Left ventricle myocardium inferior (tissue), 1 donor: ENCODE results near the gene SEMA7A. TPM values are rescaled to one million over a fixed set of nuclear protein-coding genes. Genes with fewer than 3 reads are reported as not detected.

Experiments
- DNase-seq: peaks from one replicate; pipeline ENCODE4 v3.0.0-alpha.2; 2020
- H3K27ac ChIP-seq: fragments of 200-600 bp; replicated peaks from 2 replicates; pipeline ENCODE4 v1.8.0; 2021
- H3K27me3 ChIP-seq: fragments of 200-600 bp; 2 replicates; pipeline ENCODE4 v1.8.0; 2021; ENCODE audit warnings: low read depth
- H3K36me3 ChIP-seq: fragments of 200-600 bp; 2 replicates; pipeline ENCODE4 v1.8.0; 2021
- H3K4me1 ChIP-seq: fragments of 200-600 bp; 2 replicates; pipeline ENCODE4 v1.8.0; 2021
- H3K4me3 ChIP-seq: fragments of 200-600 bp; 2 replicates; pipeline ENCODE4 v1.8.0; 2021; ENCODE audit warnings: mild to moderate bottlenecking, moderate library complexity
- H3K9me3 ChIP-seq: fragments of 200-600 bp; replicated peaks from 2 replicates; pipeline ENCODE4 v1.8.0; 2021
- CTCF ChIP-seq: fragments of 200-600 bp; IDR thresholded peaks from 2 replicates; pipeline ENCODE4 v1.8.0; 2021; ENCODE audit warnings: antibody characterized with exemption, mild to moderate bottlenecking, borderline replicate concordance
- intact Hi-C: fragments of 100-400 bp; cut with micrococcal nuclease; formaldehyde crosslinking; loops from one replicate; pipeline ENCODE4 v1.11.0; 2022
- total RNA-seq: library from RNA; stranded (reverse); fragmentation: NEBNext Ultra II Directional; extraction: Animal tissue kit (Norgen Biotek cat#: 25700); gene quantifications from one replicate; pipeline ENCODE4 v1.2.1, GENCODE V29; 2021
- donor health status: DM: no; HTN: yes; CAD: no; lungs with severe emphysema.

SEMA7A gene
- total RNA-seq, 1 donor from 2014 or later = 1.5 TPM

GRCh38 chr15:74413350-74414080 is 20.2 kb downstream of the SEMA7A start:
- intact Hi-C loops = no loop called here
- Histone ChIP-seq H3K4me3 (no peak overlapping the region), H3K27ac (no peak overlapping the region), H3K36me3 (peaks cover 7% of the 10 kb centered on the region), H3K9me3 (no peaks in the 10 kb centered on the region), H3K27me3 (no peaks in the 10 kb centered on the region), H3K4me1 (peaks cover 17% of the 10 kb centered on the region)
- DNase-seq = no peak
- TF ChIP-seq CTCF = no peak

- H3K9me3 ChIP-seq = no peaks in the 10 kb centered on the region
- H3K4me3 ChIP-seq = no peak overlapping the region
- TF ChIP-seq CTCF = no peak
- H3K27ac ChIP-seq = no peak overlapping the region
- DNase-seq = no peak
- intact Hi-C loops = no loop called here
- H3K4me1 ChIP-seq = peaks cover 5% of the 10 kb centered on the region
- H3K27me3 ChIP-seq = peaks cover 4% of the 10 kb centered on the region
- peaks cover 7% of the 10 kb centered on the region for H3K36me3 ChIP-seq
Observed at GRCh38 chr15:74412159-74412558, 21.6 kb downstream of the SEMA7A start.

- DNase-seq = no peak
- intact Hi-C loops = no loop called here
Observed at GRCh38 chr15:74411686-74412085, 22.1 kb downstream of the SEMA7A start.

GRCh38 chr15:74410502-74410901 is 23.3 kb downstream of the SEMA7A start:
- no peak for DNase-seq
- no peak for TF ChIP-seq CTCF
- Histone ChIP-seq H3K36me3 (peaks cover 7% of the 10 kb centered on the region), H3K4me1 (no peaks in the 10 kb centered on the region), H3K27me3 (peaks cover 4% of the 10 kb centered on the region), H3K9me3 (no peaks in the 10 kb centered on the region), H3K4me3 (no peak overlapping the region), H3K27ac (no peak overlapping the region)
- intact Hi-C loops = no loop called here

More at GRCh38 chr15:74411686-74412085, 22.1 kb downstream of the SEMA7A start:
- Histone ChIP-seq H3K36me3 (peaks cover 7% of the 10 kb centered on the region), H3K4me1 (no peaks in the 10 kb centered on the region), H3K27me3 (peaks cover 4% of the 10 kb centered on the region), H3K27ac (no peak overlapping the region), H3K4me3 (no peak overlapping the region), H3K9me3 (no peaks in the 10 kb centered on the region)
- no peak for TF ChIP-seq CTCF

- H3K27me3 ChIP-seq = peaks cover 4% of the 10 kb centered on the region
- no peak for TF ChIP-seq CTCF
- no peak overlapping the region for H3K4me3 ChIP-seq
- H3K4me1 ChIP-seq = peaks cover 2% of the 10 kb centered on the region
- H3K9me3 ChIP-seq = no peaks in the 10 kb centered on the region
- peaks cover 7% of the 10 kb centered on the region for H3K36me3 ChIP-seq
- intact Hi-C loops = no loop called here
- no peak overlapping the region for H3K27ac ChIP-seq
- no peak for DNase-seq
Observed at GRCh38 chr15:74409225-74409624, 24.5 kb downstream of the SEMA7A start.
